NT2/D1 (cell line): Measurements from ENCODE around the gene RGS11.
"Not testable (repeated sequence)": the region's sequence is repeated elsewhere in the genome, so short reads cannot be mapped to it uniquely, and the experiment has no call there.

Source experiments
- DNase-seq: peaks from one replicate; pipeline ENCODE4 v3.0.0-alpha.2; 2011; ENCODE audit warnings: low read depth, low spot score
- H3K27me3 ChIP-seq: 2 replicates; pipeline ENCODE4 v1.6.0; 2011; ENCODE audit warnings: mild to moderate bottlenecking; ENCODE audit not compliant: insufficient read length, insufficient read depth
- H3K36me3 ChIP-seq: 2 replicates; pipeline ENCODE4 v1.6.1; 2011; ENCODE audit warnings: mild to moderate bottlenecking, low read length, mixed read lengths; ENCODE audit not compliant: insufficient read depth, insufficient read length
- H3K4me1 ChIP-seq: 2 replicates; pipeline ENCODE4 v1.5.1; 2011; ENCODE audit not compliant: insufficient read depth, insufficient read length
- H3K4me3 ChIP-seq: 2 replicates; pipeline ENCODE4 v1.5.1; 2011; ENCODE audit warnings: low read depth; ENCODE audit not compliant: insufficient read length
- H3K9ac ChIP-seq: 2 replicates; pipeline ENCODE4 v1.6.0; 2011; ENCODE audit warnings: low read depth; ENCODE audit not compliant: insufficient read length
- H3K9me3 ChIP-seq: 2 replicates; pipeline ENCODE4 v1.5.1; 2011; ENCODE audit warnings: mild to moderate bottlenecking, low read length; ENCODE audit not compliant: insufficient read depth
- SUZ12 ChIP-seq: IDR thresholded peaks from 2 replicates; pipeline ENCODE4 v1.6.1; 2011; ENCODE audit not compliant: insufficient read length, insufficient read depth; ENCODE audit errors: extremely low read depth
- YY1 ChIP-seq: IDR thresholded peaks from 2 replicates; pipeline ENCODE4 v1.6.1; 2011; ENCODE audit not compliant: insufficient read length, insufficient read depth
- ZNF274 ChIP-seq: IDR thresholded peaks from 2 replicates; pipeline ENCODE4 v1.6.1; 2011; ENCODE audit warnings: mild to moderate bottlenecking, low read depth, low read length

Gene RGS11

GRCh38 chr16:268141-269053 lies 7.3 kb downstream of the RGS11 start:
- no peaks in the 10 kb centered on the region for H3K27me3 ChIP-seq
- H3K36me3 ChIP-seq = peaks cover 26% of the 10 kb centered on the region
- no peak for DNase-seq
- H3K9ac ChIP-seq = no peak overlapping the region
- H3K4me3 ChIP-seq = no peak overlapping the region
- TF ChIP-seq YY1 (no peak), SUZ12 (no peak), ZNF274 (no peak)
- peaks cover 7% of the 10 kb centered on the region for H3K4me1 ChIP-seq
- H3K9me3 ChIP-seq = no peaks in the 10 kb centered on the region

DNA sequence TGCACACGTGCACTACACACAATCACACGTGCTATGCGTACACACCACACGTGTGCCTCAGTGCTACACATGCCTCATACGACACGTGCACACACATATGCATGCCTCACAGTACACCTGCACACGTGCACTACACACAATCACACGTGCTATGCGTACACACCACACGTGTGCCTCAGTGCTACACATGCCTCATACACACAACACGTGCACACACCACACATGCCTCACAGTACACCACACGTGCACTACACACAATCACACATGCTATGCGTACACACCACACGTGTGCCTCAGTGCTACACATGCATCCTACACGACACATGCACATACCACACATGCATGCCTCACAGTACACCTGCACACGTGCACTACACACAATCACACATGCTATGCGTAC lies 8.2 kb downstream of the RGS11 start:
- H3K4me1 ChIP-seq, H3K27me3 ChIP-seq, H3K9me3 ChIP-seq, H3K4me3 ChIP-seq, DNase-seq, H3K9ac ChIP-seq: not testable (repeated sequence)
- peaks cover 31% of the 10 kb centered on the region for H3K36me3 ChIP-seq

GRCh38 chr16:266258-267164 lies 9.2 kb downstream of the RGS11 start:
- Histone ChIP-seq H3K4me1 (peaks cover 6% of the 10 kb centered on the region), H3K27me3 (no peaks in the 10 kb centered on the region), H3K4me3 (no peak overlapping the region), H3K9ac (no peak overlapping the region), H3K9me3 (no peaks in the 10 kb centered on the region), H3K36me3 (peaks cover 41% of the 10 kb centered on the region)
- TF ChIP-seq ZNF274 (no peak), SUZ12 (no peak), YY1 (no peak)
- DNase-seq = no peak

DNA sequence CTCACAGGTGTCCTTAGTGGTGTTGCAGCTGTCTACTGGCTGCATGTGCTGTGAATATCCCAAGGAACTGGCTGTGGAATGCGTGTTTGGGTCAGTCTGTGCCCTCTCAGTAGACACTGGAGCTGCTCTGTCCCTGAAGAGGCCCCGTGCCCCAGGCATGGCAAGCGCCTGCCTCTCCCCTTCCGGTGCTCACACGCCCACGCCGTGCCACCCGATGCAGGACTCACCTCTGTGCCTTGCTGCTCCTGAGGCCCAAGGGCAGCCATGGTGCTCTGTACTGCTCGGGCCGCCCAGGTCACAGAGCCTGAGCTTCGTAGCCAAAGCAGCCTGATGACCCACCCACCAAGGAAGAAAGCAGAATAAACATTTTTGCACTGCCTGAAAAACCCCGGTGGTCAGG lies 10.0 kb downstream of the RGS11 start:
- Histone ChIP-seq H3K36me3 (peaks cover 49% of the 10 kb centered on the region), H3K4me1 (peaks cover 2% of the 10 kb centered on the region), H3K9me3 (no peaks in the 10 kb centered on the region)

GRCh38 chr16:265002-265529 lies 10.7 kb downstream of the RGS11 start:
- no peak for TF ChIP-seq ZNF274
- no peak for TF ChIP-seq SUZ12
- no peak for TF ChIP-seq YY1
- Histone ChIP-seq H3K36me3 (peaks cover 56% of the 10 kb centered on the region), H3K4me1 (peaks cover 2% of the 10 kb centered on the region), H3K27me3 (no peaks in the 10 kb centered on the region), H3K9me3 (no peaks in the 10 kb centered on the region), H3K4me3 (no peak overlapping the region), H3K9ac (no peak overlapping the region)
- DNase-seq = no peak

More for the DNA sequence above, 10.0 kb downstream of the RGS11 start:
- Histone ChIP-seq H3K4me3 (no peak overlapping the region), H3K27me3 (no peaks in the 10 kb centered on the region), H3K9ac (no peak overlapping the region)
- no peak for DNase-seq
- TF ChIP-seq SUZ12 (no peak), ZNF274 (no peak), YY1 (no peak)

DNA sequence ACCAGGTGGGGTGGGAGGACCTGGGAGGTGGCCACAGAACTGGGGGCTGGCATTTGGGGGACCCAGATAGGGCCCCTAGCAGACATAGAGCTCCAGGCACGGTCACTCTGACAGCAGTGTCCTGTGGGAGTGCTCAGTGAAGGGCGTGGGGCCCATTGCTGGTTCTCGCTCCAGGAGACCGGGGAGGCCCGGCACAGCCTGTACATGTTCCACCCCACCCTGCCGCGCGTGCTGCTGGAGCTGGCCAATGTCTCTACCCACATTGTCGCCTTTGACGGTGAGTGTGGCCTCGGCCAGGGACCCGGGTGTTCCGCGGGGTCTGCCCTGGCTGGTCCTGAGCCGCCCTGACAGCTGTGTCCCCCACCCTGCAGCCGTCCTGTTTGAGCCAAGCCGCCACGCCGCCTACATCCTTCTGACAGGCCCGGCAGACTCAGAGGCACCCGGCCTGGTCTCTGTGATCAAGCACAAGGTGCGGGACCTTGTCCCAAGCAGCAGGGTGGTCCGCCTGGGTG lies 11.2 kb downstream of the RGS11 start:
- peaks cover 1% of the 10 kb centered on the region for H3K4me1 ChIP-seq
- H3K4me3 ChIP-seq = no peak overlapping the region
- H3K27me3 ChIP-seq = no peaks in the 10 kb centered on the region
- H3K36me3 ChIP-seq = peaks cover 61% of the 10 kb centered on the region
- no peaks in the 10 kb centered on the region for H3K9me3 ChIP-seq
- no peak overlapping the region for H3K9ac ChIP-seq
- TF ChIP-seq SUZ12 (no peak), ZNF274 (no peak), YY1 (no peak)
- DNase-seq = no peak
